ENCODE measurements around the gene NSD2. TPM values are rescaled to one million over a fixed set of nuclear protein-coding genes. Genes with fewer than 3 reads are reported as not detected.

NSD2 gene
- total RNA-seq, 2 donors from 2014 or later: 153 to 208 TPM

DNA sequence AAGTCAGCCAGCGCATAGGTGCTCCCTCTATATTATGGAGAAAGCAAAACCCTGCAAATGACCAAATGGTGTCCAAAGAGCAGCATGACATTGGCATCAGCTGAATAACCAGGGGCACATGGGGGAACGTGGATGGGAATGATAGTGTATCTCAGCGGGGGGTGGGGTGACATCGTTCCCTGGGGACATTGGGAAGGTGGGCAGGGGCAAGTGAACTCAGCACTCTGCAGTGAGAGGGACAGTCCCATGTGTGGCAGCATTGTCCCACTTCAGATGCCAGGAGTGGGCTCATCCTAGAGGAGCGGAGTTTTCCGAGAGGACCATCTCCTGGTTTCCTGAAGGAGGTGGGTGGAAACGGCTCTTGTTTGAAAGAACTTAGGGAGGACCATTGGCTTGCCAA, 72.7 kb downstream of the NSD2 start:
- Histone ChIP-seq H3K9me3 (ENCODE audit: control insufficient read depth, low read length) (no peaks in the 10 kb centered on the region), H3K4me3 (ENCODE audit: low read length) (no peak overlapping the region), H3K27me3 (ENCODE audit: control insufficient read depth, insufficient read depth, low read length, poor library complexity, severe bottlenecking) (no peaks in the 10 kb centered on the region), H3K36me3 (ENCODE audit: control insufficient read depth, insufficient read depth, low read length) (peaks cover 88% of the 10 kb centered on the region), H3K27ac (ENCODE audit: low read depth, low read length) (no peak overlapping the region), H3K9ac (ENCODE audit: extremely low read depth, low read length, poor library complexity, severe bottlenecking) (no peak overlapping the region), H3K4me1 (ENCODE audit: control insufficient read depth, insufficient read depth, low read length) (no peaks in the 10 kb centered on the region)
- H3K4me3 Mint-ChIP-seq: no peak overlapping the region
- TF ChIP-seq, protein P1, sequence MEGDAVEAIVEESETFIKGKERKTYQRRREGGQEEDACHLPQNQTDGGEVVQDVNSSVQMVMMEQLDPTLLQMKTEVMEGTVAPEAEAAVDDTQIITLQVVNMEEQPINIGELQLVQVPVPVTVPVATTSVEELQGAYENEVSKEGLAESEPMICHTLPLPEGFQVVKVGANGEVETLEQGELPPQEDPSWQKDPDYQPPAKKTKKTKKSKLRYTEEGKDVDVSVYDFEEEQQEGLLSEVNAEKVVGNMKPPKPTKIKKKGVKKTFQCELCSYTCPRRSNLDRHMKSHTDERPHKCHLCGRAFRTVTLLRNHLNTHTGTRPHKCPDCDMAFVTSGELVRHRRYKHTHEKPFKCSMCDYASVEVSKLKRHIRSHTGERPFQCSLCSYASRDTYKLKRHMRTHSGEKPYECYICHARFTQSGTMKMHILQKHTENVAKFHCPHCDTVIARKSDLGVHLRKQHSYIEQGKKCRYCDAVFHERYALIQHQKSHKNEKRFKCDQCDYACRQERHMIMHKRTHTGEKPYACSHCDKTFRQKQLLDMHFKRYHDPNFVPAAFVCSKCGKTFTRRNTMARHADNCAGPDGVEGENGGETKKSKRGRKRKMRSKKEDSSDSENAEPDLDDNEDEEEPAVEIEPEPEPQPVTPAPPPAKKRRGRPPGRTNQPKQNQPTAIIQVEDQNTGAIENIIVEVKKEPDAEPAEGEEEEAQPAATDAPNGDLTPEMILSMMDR (conservative IDR thresholded peaks at IDR 0.05): no peak
- 91 to 96% methylated on average over 7 of the region's 7 CpGs for WGBS, 2 experiments (ENCODE audit: insufficient coverage in 1 of 2, insufficient read length in 1 of 2)
- H3K9me3 Mint-ChIP-seq: no peaks in the 10 kb centered on the region
- H3K27ac Mint-ChIP-seq: peak overlapping the region; percentile 58
- DNase-seq: no peak
- H3K36me3 Mint-ChIP-seq (ENCODE audit: low read depth): peaks cover 60% of the 10 kb centered on the region
- H3K4me1 Mint-ChIP-seq: no peaks in the 10 kb centered on the region
- no peaks in the 10 kb centered on the region for H3K27me3 Mint-ChIP-seq (ENCODE audit: insufficient read depth)

DNA sequence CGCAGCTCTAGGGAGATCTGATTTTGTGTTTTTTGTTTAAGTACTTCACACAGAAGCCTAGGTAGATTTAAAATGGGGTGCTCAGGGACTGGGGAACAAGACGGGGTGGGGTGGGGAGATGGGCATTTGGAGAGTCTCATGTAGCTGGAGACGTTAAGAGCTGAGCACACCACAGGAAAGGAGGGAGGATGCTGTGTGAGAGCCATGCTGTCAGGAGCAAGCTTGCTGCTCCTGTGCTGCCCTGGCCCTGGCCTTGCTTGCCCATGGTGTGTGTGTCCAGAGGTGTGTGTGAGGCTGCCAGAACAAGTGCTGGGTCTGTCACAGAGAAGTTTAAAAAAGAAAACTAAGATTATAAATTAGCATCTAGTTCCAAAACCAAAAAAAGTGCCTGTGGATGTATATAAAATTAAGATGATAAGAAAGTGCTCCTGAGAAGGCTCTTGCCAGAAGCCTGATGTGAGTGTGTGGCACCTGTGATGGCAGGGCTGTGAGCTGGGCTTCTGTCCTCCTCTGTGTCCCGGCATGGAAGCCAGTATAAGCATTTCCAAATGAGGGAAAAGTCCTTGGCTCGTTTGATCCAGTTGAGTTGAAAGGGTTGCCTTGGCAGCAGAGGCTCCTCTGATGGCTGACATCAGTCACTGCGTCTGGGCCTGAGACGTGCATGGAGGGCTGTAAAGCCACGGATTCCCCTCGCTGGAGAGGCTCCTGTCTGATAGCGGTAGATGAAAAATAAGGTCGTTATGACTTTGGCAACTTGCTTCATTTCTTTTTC, 74.1 kb downstream of the NSD2 start:
- no peak overlapping the region for H3K4me3 Mint-ChIP-seq
- no peaks in the 10 kb centered on the region for H3K27me3 Mint-ChIP-seq (ENCODE audit: insufficient read depth)
- peaks cover 80% of the 10 kb centered on the region for H3K36me3 ChIP-seq (ENCODE audit: control insufficient read depth, insufficient read depth, low read length)
- TF ChIP-seq, protein P1 (conservative IDR thresholded peaks at IDR 0.05): no peak
- no peak overlapping the region for H3K4me3 ChIP-seq (ENCODE audit: low read length)
- peak overlapping the region; percentile 1 for H3K27ac Mint-ChIP-seq
- peaks cover 55% of the 10 kb centered on the region for H3K36me3 Mint-ChIP-seq (ENCODE audit: low read depth)
- H3K4me1 Mint-ChIP-seq: no peaks in the 10 kb centered on the region
- no peak for DNase-seq
- no peaks in the 10 kb centered on the region for H3K9me3 Mint-ChIP-seq
- no peaks in the 10 kb centered on the region for H3K27me3 ChIP-seq (ENCODE audit: control insufficient read depth, insufficient read depth, low read length, poor library complexity, severe bottlenecking)
- no peaks in the 10 kb centered on the region for H3K9me3 ChIP-seq (ENCODE audit: control insufficient read depth, low read length)
- H3K9ac ChIP-seq (ENCODE audit: extremely low read depth, low read length, poor library complexity, severe bottlenecking): no peak overlapping the region
- H3K27ac ChIP-seq (ENCODE audit: low read depth, low read length): no peak overlapping the region
- H3K4me1 ChIP-seq (ENCODE audit: control insufficient read depth, insufficient read depth, low read length): no peaks in the 10 kb centered on the region
- 82 to 94% methylated on average over 10 to 11 of the region's 11 CpGs for WGBS, 2 experiments (ENCODE audit: insufficient coverage in 1 of 2, insufficient read length in 1 of 2)

DNA sequence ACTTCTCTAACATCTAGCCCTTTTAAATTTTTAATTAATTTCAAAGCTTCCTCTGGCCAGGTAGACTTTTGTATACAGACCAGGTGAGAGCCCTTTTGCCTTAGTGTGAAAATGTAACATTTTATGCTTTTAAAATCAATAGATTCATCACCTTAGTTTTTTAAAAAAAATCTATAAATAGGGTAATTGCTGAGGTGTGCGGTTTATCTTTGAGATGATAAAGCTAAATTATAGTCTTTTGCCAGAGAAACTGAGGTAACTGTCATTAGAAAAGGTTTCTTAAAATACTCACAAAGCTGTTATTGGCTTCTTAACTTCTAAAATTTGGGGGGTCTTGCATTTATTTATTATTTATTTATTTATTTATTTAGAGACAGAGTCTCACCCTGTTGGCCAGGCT, 74.7 kb downstream of the NSD2 start:
- H3K4me3 Mint-ChIP-seq: no peak overlapping the region
- Histone ChIP-seq H3K4me3 (ENCODE audit: low read length) (no peak overlapping the region), H3K4me1 (ENCODE audit: control insufficient read depth, insufficient read depth, low read length) (no peaks in the 10 kb centered on the region), H3K36me3 (ENCODE audit: control insufficient read depth, insufficient read depth, low read length) (peaks cover 80% of the 10 kb centered on the region), H3K27ac (ENCODE audit: low read depth, low read length) (no peak overlapping the region), H3K9ac (ENCODE audit: extremely low read depth, low read length, poor library complexity, severe bottlenecking) (no peak overlapping the region), H3K9me3 (ENCODE audit: control insufficient read depth, low read length) (no peaks in the 10 kb centered on the region), H3K27me3 (ENCODE audit: control insufficient read depth, insufficient read depth, low read length, poor library complexity, severe bottlenecking) (no peaks in the 10 kb centered on the region)
- H3K4me1 Mint-ChIP-seq: no peaks in the 10 kb centered on the region
- H3K9me3 Mint-ChIP-seq: no peaks in the 10 kb centered on the region
- WGBS, 2 experiments (ENCODE audit: insufficient coverage in 1 of 2, insufficient read length in 1 of 2): 100% methylated on average over 1 of the region's 1 CpG; no CpG with 5 or more reads in 1 of the 2 experiments
- DNase-seq: no peak
- TF ChIP-seq, protein P1 (conservative IDR thresholded peaks at IDR 0.05): no peak
- no peaks in the 10 kb centered on the region for H3K27me3 Mint-ChIP-seq (ENCODE audit: insufficient read depth)
- peaks cover 55% of the 10 kb centered on the region for H3K36me3 Mint-ChIP-seq (ENCODE audit: low read depth)
- peak overlapping the region; percentile 1 for H3K27ac Mint-ChIP-seq
